Gastroesophageal sphincter (tissue), 4 donors: ENCODE data around the gene CHN1. TPM values are rescaled to one million over a fixed set of nuclear protein-coding genes. Genes with fewer than 3 reads are reported as not detected.

Source experiments
- ATAC-seq: fragments of 150-250 bp; one replicate; pipeline ENCODE4 v1.9.1; 2016; ENCODE audit warnings: mild to moderate bottlenecking, moderate library complexity
- H3K27ac ChIP-seq, 4 donors: fragments of 200-600 bp; sonication (generic) in 3 of 4; 1 replicate in 3 of 4; 2 replicates in 1 of 4; pipeline ENCODE4 v1.5.1; 2016 to 2019
- H3K27me3 ChIP-seq: fragments of 200-600 bp; sonication (generic); one replicate; pipeline ENCODE4 v1.5.1; 2019
- H3K36me3 ChIP-seq, 2 donors: fragments of 200-600 bp; sonication (generic); one replicate each; pipeline ENCODE4 v1.5.1; 2019; ENCODE audit warnings: control low read depth in 1 of 2
- H3K4me1 ChIP-seq, 3 donors: fragments of 200-600 bp; sonication (generic); 1 replicate in 2 of 3; 2 replicates in 1 of 3; pipeline ENCODE4 v1.5.1; 2016 to 2019; ENCODE audit warnings: control low read depth in 2 of 3
- H3K4me3 ChIP-seq, 2 donors: fragments of 200-600 bp; sonication (generic); one replicate each; pipeline ENCODE4 v1.5.1; 2019; ENCODE audit warnings: mild to moderate bottlenecking in 1 of 2, moderate library complexity in 1 of 2
- H3K9me3 ChIP-seq, 3 donors: fragments of 200-600 bp; sonication (generic); one replicate each; pipeline ENCODE4 v1.5.1; 2017 to 2019; ENCODE audit warnings: control low read depth in 2 of 3
- EP300 ChIP-seq: sonication (generic); formaldehyde crosslinking; IDR thresholded peaks from one replicate; pipeline ENCODE4 v1.6.1; 2017; ENCODE audit warnings: antibody characterized with exemption, mild to moderate bottlenecking
- POLR2A ChIP-seq, 2 donors: fragments of 450-650 bp; IDR thresholded peaks; one replicate each; pipeline ENCODE4 v1.6.1; 2017; ENCODE audit warnings: antibody characterized with exemption in 2 of 2, mild to moderate bottlenecking in 2 of 2, moderate library complexity in 1 of 2
- POLR2AphosphoS5 ChIP-seq: sonication (generic); formaldehyde crosslinking; IDR thresholded peaks from one replicate; pipeline ENCODE4 v1.6.1; 2017; ENCODE audit warnings: antibody characterized with exemption
- WGBS, 2 donors: methylation state at CpG; one replicate each; pipeline ENCODE4 v1.1.5; 2018; ENCODE audit warnings: low coverage in 1 of 2; 5-methylcytosine and 5-hydroxymethylcytosine counted together
- total RNA-seq, 4 donors: library from RNA; depleted of rRNA; stranded (reverse); fragments of >200 nt; gene quantifications; one replicate each; pipeline ENCODE4 v1.1.0, GENCODE V29; 2016
- TF ChIP-seq, protein P1 (sequence below), 4 experiments: fragments of 200-600 bp in 2 of 4; fragments of 450-650 bp in 2 of 4; sonication (generic) in 1 of 4; IDR thresholded peaks; one replicate each; pipeline ENCODE4 v1.5.1; 2017 to 2019; ENCODE audit warnings: antibody characterized with exemption in 4 of 4, mild to moderate bottlenecking in 2 of 4, moderate library complexity in 2 of 4

The CHN1 gene
- total RNA-seq, 4 donors from 2014 or later, result 13.3 to 35.8 (median 31.1) TPM

GRCh38 chr2:174756743-174757142 lies 248.4 kb downstream of the CHN1 start:
- H3K9me3 ChIP-seq, result no peaks in the 10 kb centered on the region
- H3K4me1 ChIP-seq, result no peaks in the 10 kb centered on the region
- no peaks in the 10 kb centered on the region for H3K36me3 ChIP-seq
- no peak overlapping the region for H3K4me3 ChIP-seq
- ATAC-seq, result no peak
- 62 to 65% methylated on average over 7 to 8 of the region's 10 CpGs for WGBS, 2 donors
- H3K27me3 ChIP-seq, result no peaks in the 10 kb centered on the region
- no peak for TF ChIP-seq EP300
- no peak for TF ChIP-seq POLR2AphosphoS5
- TF ChIP-seq POLR2A (IDR thresholded peaks at IDR 0.05), result no peak
- TF ChIP-seq, protein P1, sequence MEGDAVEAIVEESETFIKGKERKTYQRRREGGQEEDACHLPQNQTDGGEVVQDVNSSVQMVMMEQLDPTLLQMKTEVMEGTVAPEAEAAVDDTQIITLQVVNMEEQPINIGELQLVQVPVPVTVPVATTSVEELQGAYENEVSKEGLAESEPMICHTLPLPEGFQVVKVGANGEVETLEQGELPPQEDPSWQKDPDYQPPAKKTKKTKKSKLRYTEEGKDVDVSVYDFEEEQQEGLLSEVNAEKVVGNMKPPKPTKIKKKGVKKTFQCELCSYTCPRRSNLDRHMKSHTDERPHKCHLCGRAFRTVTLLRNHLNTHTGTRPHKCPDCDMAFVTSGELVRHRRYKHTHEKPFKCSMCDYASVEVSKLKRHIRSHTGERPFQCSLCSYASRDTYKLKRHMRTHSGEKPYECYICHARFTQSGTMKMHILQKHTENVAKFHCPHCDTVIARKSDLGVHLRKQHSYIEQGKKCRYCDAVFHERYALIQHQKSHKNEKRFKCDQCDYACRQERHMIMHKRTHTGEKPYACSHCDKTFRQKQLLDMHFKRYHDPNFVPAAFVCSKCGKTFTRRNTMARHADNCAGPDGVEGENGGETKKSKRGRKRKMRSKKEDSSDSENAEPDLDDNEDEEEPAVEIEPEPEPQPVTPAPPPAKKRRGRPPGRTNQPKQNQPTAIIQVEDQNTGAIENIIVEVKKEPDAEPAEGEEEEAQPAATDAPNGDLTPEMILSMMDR (IDR thresholded peaks at IDR 0.05), result no peak
- no peak overlapping the region for H3K27ac ChIP-seq

DNA sequence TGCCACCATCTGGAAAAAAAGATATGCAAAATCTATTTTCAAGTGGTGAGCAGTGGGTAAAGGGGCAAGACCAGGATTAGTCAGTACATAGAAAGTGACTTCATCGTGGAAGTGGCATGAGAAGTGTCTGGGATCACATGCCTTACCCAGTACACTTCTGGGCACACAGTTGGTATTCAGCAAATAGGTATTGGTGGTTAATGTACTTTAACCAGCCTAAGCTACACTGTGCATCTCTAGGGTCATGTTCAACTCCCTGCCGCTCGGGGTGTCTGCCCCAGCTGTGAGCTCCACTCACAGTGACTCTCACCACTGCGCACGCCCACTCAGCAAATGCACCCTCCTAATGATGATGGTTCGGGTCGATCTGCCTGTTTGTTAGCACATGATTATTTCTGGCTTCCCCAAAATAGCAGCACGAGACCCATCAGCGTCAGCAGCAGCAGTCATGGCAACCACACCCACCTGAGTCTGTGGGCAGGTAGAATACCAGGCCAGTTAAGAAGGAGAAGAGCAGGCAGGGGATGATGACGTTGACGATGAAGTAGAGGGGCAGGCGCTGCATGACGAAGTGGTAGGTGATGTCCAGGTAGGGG lies 252.0 kb downstream of the CHN1 start:
- H3K9me3 ChIP-seq, result no peaks in the 10 kb centered on the region
- H3K27ac ChIP-seq, result no peak overlapping the region
- H3K4me3 ChIP-seq, result no peak overlapping the region
- TF ChIP-seq POLR2A (IDR thresholded peaks at IDR 0.05) (no peak), POLR2AphosphoS5 (no peak), EP300 (no peak)
- TF ChIP-seq, protein P1 (IDR thresholded peaks at IDR 0.05), result no peak
- H3K27me3 ChIP-seq, result no peaks in the 10 kb centered on the region
- no peaks in the 10 kb centered on the region for H3K36me3 ChIP-seq
- peaks cover 0 to 5% (median 0%) of the 10 kb centered on the region in 3 donors for H3K4me1 ChIP-seq
- ATAC-seq, result no peak
- WGBS, 2 donors, result 86 to 87% methylated on average over 1 to 8 of the region's 13 CpGs

- no peaks in the 10 kb centered on the region for H3K27me3 ChIP-seq
- H3K4me3 ChIP-seq, result no peak overlapping the region
- peaks cover 0 to 5% (median 0%) of the 10 kb centered on the region in 3 donors for H3K4me1 ChIP-seq
- TF ChIP-seq, protein P1 (IDR thresholded peaks at IDR 0.05), result no peak
- no peak for TF ChIP-seq POLR2A (IDR thresholded peaks at IDR 0.05)
- TF ChIP-seq POLR2AphosphoS5, result no peak
- TF ChIP-seq EP300, result no peak
- WGBS, 2 donors, result 94% methylated on average over 3 of the region's 4 CpGs
- H3K9me3 ChIP-seq, result no peaks in the 10 kb centered on the region
- no peak overlapping the region for H3K27ac ChIP-seq
- ATAC-seq, result no peak
- H3K36me3 ChIP-seq, result no peaks in the 10 kb centered on the region
Measured at GRCh38 chr2:174752403-174753037, 252.7 kb downstream of the CHN1 start.

DNA sequence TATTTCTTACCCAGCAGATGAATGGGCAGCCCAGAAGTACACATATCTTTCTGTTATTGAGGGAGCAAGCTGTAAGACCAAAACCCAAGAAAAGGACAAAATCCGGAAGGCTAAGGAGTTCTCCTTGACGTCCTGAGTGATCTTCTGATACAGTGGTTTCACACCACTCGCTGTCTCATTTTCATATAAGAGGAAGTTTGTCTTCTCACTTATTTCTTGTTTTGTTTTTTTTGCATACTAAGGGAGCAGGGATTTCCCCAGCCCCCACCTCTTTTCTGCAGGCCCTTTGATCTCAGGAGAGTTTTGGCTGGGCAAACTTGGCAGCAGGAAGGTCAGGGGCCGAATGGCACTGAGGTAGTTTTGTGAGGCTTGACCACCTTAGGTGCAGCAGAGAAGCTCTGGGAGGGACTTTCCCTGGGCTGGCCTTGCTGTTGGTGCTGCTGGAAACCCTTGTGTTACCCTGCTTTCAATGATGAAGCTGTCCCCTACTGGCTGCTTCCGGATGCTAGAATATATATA lies 254.2 kb downstream of the CHN1 start:
- H3K4me1 ChIP-seq, result peaks cover 0 to 5% (median 0%) of the 10 kb centered on the region in 3 donors
- no peak for ATAC-seq
- H3K4me3 ChIP-seq, result no peak overlapping the region
- WGBS, 2 donors, result 40 to 73% methylated on average over 1 to 4 of the region's 5 CpGs
- H3K27ac ChIP-seq, result no peak overlapping the region
- no peaks in the 10 kb centered on the region for H3K9me3 ChIP-seq
- H3K27me3 ChIP-seq, result no peaks in the 10 kb centered on the region
- no peak for TF ChIP-seq POLR2AphosphoS5
- TF ChIP-seq POLR2A (IDR thresholded peaks at IDR 0.05), result no peak
- TF ChIP-seq, protein P1 (IDR thresholded peaks at IDR 0.05), result no peak
- no peak for TF ChIP-seq EP300
- H3K36me3 ChIP-seq, result no peaks in the 10 kb centered on the region

GRCh38 chr2:174749793-174750192 lies 255.4 kb downstream of the CHN1 start:
- Histone ChIP-seq H3K27me3 (no peaks in the 10 kb centered on the region), H3K4me1 (peaks cover 0 to 5% (median 0%) of the 10 kb centered on the region in 3 donors), H3K4me3 (no peak overlapping the region), H3K9me3 (no peaks in the 10 kb centered on the region), H3K36me3 (no peaks in the 10 kb centered on the region), H3K27ac (no peak overlapping the region)
- no peak for TF ChIP-seq EP300
- no peak for TF ChIP-seq POLR2A (IDR thresholded peaks at IDR 0.05)
- no peak for TF ChIP-seq POLR2AphosphoS5
- TF ChIP-seq, protein P1 (IDR thresholded peaks at IDR 0.05), result no peak
- 83% methylated on average over 3 to 5 of the region's 8 CpGs for WGBS, 2 donors
- no peak for ATAC-seq
